HuH-7 (cell line): ENCODE measurements around the gene BLM.

Source experiments
- DNase-seq: peaks from one replicate; pipeline ENCODE4 v3.0.0; 2011; ENCODE audit warnings: low spot score

The BLM gene

DNA sequence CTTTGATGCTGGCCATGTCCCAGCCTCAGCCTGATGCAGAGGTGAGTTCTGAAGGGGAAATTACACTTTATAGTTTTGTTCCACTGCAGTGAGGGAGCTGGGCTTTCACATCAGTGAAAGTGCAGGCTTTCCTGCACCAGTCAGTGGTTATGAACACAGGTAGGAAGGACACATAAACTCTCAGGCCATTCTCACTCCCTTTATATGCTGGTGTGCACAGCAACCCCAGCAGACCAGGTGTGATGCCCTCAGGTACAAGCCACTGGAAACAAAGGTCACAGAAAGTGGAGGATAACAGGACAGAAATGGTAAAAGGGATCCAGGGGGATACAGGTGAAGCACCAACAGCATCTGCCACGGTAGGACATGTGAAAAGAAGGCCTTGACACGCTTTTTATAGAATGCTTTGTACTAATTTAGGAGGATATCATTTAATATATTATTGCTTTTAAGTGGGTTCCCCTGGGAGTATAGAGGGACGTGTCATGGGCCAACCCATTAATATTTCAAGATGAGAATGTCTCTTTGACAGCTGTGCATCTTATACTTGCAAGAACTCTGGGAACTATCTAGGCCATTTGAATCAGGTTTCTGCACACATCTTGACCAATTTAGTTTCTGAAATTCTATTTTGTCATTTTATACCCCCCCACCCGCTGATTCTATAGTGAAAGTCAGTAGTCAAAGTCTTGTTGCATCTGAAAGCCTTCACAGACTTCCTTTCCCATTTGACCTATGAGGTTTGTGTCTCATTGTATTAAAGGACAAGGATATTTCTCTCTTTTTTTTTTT lies 25.0 kb upstream of the BLM start:
- DNase-seq: no peak

DNA sequence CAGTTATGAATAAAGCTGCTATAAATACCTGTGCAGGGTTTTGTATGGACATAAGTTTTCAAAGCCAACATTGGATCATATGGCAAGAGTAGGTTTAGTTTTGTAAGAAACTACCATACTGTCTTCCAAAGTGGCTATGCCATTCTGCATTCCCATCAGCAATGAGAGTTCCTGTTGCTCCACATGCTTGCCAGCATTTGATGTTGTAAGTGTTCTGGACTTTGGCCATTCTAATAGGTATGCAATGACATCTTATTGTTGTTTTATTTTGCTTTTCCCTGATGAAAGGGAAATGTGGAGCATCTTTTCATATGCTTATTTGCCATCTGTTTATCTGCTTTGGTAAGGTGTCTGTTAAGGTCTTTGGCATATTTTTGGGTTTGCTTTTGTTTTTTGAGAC lies 22.2 kb upstream of the BLM start:
- no peak for DNase-seq

- DNase-seq: no peak
Observed at GRCh38 chr15:90697175-90697574, 20.0 kb upstream of the BLM start.

DNA sequence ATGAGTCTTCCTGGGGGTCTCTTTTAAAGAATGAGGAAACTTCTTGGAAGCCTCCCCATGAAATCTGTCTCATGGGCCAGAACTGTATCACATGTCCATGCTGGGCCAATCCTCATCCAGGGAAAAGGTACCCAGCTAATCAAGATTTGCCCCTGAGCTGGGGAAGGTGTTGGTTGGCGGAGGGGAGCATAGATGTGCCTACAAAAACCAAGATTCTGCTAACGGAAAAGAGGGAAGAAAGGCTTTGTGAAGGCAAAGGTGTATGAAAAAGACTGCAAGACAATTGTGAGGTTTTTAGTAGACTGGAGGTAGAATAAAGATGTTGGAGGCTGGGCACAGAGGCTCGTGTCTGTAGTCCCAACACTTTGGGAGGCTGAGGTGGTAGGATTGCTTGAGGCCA lies 18.5 kb upstream of the BLM start:
- no peak for DNase-seq

DNA sequence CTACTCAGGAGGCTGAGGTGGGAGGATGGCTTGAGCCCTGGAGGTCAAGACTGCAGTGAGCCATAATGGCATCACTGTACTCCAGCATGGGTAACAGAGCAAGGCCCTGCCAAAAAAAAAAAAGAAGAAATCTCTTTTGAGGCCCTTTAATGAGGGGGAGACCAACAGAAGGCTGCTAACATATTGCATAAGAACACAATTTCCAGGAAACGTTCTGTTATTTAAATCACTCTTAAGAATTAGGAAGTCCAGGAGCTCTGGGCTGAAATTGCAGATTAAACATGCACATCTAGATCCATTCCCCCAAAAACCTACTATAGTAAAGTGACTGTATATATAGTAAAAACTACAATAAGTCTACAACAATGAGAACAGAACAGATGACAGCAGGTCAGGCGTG lies 16.1 kb upstream of the BLM start:
- no peak for DNase-seq

DNA sequence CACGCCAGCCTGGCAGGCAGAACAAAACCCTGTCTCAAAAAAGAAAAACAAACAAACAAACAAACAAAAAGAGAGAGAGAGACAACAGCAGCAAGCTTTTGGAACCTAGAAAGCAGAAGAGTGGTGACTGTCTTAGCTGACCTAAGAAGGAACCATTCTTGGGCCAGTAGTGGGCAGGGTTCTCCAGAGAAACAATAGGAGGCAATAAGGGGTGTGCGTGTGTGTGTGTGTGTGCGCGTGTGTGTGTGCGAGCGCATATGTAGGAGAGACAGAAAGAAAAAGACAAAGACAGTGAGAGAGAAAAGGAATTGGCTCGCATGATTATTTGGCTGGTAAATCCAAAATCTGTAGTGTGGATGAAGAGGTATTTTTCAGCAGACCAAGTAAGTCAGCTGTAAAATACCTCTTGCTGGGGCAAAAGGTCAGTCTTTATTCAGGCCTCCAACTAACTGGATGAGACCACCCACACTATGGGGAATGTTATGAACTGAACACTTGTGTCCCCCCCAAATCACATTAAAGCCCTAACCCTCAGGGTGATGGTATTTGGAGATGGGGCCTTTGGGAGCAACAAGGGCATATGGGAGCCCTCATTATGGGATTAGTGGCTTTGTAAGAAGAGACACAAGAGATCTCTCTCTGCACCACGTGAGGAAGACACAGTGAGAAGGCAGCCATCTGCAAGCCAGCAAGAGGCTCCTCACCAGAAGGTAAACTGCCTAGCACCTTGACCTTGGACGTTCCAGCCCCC lies 15.1 kb upstream of the BLM start:
- no peak for DNase-seq

DNA sequence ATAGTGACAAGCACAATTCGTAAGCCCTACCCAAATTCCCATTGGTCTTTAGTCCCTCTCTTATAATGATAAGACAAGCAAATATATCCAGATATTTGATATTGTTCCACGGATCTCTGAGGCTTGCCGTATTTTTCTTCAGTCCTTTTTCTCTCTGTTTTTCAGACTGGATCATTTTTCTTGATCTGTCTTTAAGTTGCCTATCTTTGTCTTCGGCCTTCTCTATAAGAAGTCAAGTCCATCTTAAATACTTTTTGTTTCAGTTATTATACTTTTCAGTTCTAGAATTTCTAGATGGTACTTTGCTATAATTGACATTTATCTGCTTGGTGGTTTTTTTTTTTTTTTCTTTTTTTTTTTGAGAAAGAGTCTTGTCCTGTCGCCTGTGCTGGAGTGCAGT lies 13.7 kb upstream of the BLM start:
- DNase-seq: no peak

DNA sequence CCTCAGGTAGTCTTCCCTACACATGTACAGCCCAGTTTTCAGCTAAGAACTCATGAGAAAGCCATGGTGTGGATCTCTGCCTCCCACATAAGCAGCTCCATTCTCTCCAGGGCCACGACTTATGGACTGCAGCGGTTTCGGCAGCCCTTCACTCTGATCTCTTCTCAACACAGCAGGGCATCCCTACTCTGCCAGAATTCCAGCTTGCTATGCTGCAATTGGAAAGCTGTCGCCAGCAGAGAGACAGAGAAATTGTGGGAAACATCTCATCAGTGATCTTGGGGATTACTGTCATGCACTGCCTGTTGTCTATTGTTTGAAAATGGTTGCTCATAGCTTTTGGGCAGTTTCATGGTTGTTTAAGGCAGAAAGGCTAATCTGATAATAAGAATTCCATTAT lies 11.9 kb upstream of the BLM start:
- no peak for DNase-seq

- DNase-seq: no peak
Observed at GRCh38 chr15:90706394-90707327, 10.5 kb upstream of the BLM start.

- no peak for DNase-seq
Observed at GRCh38 chr15:90707489-90707888, 9.7 kb upstream of the BLM start.

- DNase-seq: no peak
Observed at GRCh38 chr15:90708516-90708915, 8.6 kb upstream of the BLM start.

GRCh38 chr15:90709278-90709677 lies 7.9 kb upstream of the BLM start:
- DNase-seq: no peak

DNA sequence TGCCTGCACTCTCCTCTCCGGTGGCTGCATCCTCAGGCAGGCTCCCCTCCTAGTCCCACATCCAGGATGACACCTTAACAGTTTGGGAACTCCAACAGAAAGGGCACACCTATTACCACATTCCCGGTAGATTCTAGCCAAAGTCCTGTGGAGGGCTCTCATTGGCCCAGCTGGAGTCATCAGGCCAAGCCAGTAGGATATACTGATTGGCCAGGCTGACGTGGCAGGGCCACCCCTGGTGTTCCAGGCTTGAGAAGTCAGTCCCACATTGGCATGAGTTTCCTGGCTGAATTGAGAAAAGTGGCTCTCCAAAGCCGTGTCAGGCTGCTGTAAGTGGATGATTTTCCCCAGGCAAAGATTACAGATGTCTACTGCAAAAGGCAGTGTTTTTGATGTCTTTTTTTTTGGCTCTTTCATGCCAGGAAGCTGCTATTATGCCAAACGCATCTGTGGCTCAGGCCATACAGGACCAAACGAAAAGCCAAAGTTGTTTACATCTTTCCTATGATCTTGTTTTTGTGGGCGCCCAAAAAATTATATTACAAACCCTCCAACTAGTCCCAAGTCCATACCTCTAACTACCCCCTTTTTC lies 6.6 kb upstream of the BLM start:
- DNase-seq: no peak

GRCh38 chr15:90711418-90711824 lies 5.7 kb upstream of the BLM start:
- no peak for DNase-seq

DNA sequence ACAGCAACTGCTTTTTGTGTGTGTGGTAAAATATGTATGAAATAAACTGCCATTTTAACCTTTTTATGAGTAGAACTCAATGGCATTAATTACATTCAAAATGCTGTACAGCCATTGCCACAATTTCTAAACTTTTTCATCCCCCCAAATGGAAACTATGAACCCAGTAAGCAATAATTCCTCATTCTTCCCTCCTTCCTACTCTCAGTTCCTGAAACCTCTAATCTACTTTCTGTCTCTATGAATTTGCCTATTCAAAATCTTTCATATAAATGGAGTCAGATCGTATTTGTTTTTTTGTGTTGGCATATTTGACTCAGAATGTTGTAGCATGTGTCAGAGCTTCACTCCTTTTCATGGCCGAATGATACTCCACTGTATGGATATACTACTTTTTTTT lies 5.3 kb upstream of the BLM start:
- no peak for DNase-seq

DNA sequence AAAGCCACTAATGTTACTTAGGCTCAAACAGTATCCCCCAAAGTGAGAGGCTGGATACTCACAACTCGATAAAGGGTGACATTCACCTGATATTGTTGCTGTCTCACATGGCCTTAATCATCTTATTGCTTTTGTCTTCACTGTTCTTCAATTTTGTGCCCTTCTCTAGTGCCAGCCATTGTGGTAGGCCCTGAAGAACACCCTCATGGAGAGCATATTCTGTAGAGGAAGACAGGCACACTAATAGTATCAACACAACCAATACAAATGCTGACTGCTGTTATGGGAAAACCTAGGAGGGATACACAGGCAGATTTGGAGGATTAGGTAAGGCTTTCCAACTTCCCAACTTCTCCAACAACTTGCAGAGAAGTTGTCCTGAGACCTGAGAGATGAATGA lies 4.1 kb upstream of the BLM start:
- DNase-seq: no peak

GRCh38 chr15:90716317-90716975 lies 700 bp upstream of the BLM start:
- no peak for DNase-seq

GRCh38 chr15:90718232-90718631 lies 1.1 kb downstream of the BLM start:
- no peak for DNase-seq

- DNase-seq: no peak
Observed at GRCh38 chr15:90720131-90720530, 3.0 kb downstream of the BLM start.

GRCh38 chr15:90729261-90729660 lies 12.1 kb downstream of the BLM start:
- DNase-seq: no peak

DNA sequence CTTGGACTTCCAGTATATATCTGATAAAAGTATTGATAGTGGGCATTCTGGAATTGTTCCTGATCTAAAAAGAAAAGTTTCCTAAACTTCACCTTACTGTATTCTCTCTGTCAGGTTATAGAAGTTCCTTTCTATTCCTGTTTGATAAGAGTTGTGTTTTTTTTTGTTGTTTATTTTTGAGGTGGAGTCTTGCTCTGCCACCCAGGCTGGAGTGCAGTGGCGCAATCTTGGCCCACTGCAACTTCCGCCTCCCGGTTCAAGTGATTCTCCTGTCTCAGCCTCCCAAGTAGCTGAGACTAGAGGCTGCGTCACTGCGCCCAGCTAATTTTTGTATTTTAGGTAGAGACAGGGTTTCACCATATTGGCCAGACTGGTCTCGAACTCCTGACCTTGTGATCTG lies 13.1 kb downstream of the BLM start:
- no peak for DNase-seq

- no peak for DNase-seq
Observed at GRCh38 chr15:90735923-90736322, 18.8 kb downstream of the BLM start.
